WTC11 (cell line): Measurements from ENCODE around the gene VPS25. TPM values are rescaled to one million over a fixed set of nuclear protein-coding genes. Genes with fewer than 3 reads are reported as not detected.

Experiments
- ATAC-seq: fragments of 200-7000 bp; cut with Tn5 transposase; 2 replicates; pipeline ENCODE4 v1.10.0; 2021; ENCODE audit warnings: mild to moderate bottlenecking, moderate library complexity
- CTCF ChIA-PET: fragments of 300-600 bp; sonication (Branson Sonifier 250); formaldehyde crosslinking; loops from one replicate; lab custom pipeline; 2021; ENCODE audit warnings: antibody characterized with exemption; lab: Charles Lee
- POLR2A ChIA-PET: fragments of 350-600 bp; sonication (Branson Sonifier 250); formaldehyde crosslinking; loops from one replicate; lab custom pipeline; 2021; ENCODE audit warnings: antibody characterized with exemption; lab: Charles Lee
- DNase-seq: peaks from one replicate; pipeline ENCODE4 v3.0.0; 2021; ENCODE audit warnings: low spot score
- H3K27ac Mint-ChIP-seq: 2 replicates; pipeline ENCODE4 v1.8.0; 2021; ENCODE audit warnings: mixed read lengths
- H3K27me3 Mint-ChIP-seq: 2 replicates; pipeline ENCODE4 v1.8.0; 2021; ENCODE audit warnings: low read depth, mild to moderate bottlenecking, moderate library complexity, mixed read lengths
- H3K36me3 Mint-ChIP-seq: 2 replicates; pipeline ENCODE4 v1.8.0; 2021; ENCODE audit warnings: mixed read lengths
- H3K4me1 Mint-ChIP-seq: 2 replicates; pipeline ENCODE4 v1.8.0; 2022; ENCODE audit warnings: mixed read lengths
- H3K4me3 Mint-ChIP-seq: 2 replicates; pipeline ENCODE4 v1.8.0; 2021; ENCODE audit warnings: mild to moderate bottlenecking, moderate library complexity, mixed read lengths
- H3K9me3 Mint-ChIP-seq: 2 replicates; pipeline ENCODE4 v1.8.0; 2021; ENCODE audit warnings: mixed read lengths
- CTCF ChIP-seq: fragments of 200-600 bp; IDR thresholded peaks from 2 replicates; pipeline ENCODE4 v1.8.0; 2022; ENCODE audit warnings: antibody characterized with exemption
- E2F1 ChIP-seq: sonication (generic); formaldehyde crosslinking; IDR thresholded peaks from 2 replicates; pipeline ENCODE4 v1.8.0; 2022; ENCODE audit warnings: mild to moderate bottlenecking, missing genetic modification reagents
- EMX1 ChIP-seq: fragments of 250-450 bp; sonication (Bioruptor Pico); IDR thresholded peaks from 2 replicates; pipeline ENCODE4 v1.8.0; 2021; ENCODE audit warnings: mild to moderate bottlenecking
- FOXJ3 ChIP-seq: sonication (generic); formaldehyde crosslinking; IDR thresholded peaks from 2 replicates; pipeline ENCODE4 v1.9.0; 2021; ENCODE audit warnings: missing genetic modification reagents, mild to moderate bottlenecking, borderline replicate concordance
- FOXP4 ChIP-seq: sonication (generic); formaldehyde crosslinking; IDR thresholded peaks from 2 replicates; pipeline ENCODE4 v1.8.0; 2022; ENCODE audit warnings: mild to moderate bottlenecking, missing genetic modification reagents
- HMGXB4 ChIP-seq: sonication (generic); formaldehyde crosslinking; IDR thresholded peaks from 2 replicates; pipeline ENCODE4 v1.8.1; 2023; ENCODE audit warnings: mild to moderate bottlenecking, moderate library complexity, missing genetic modification reagents
- JUN ChIP-seq: sonication (generic); formaldehyde crosslinking; IDR thresholded peaks from 2 replicates; pipeline ENCODE4 v1.8.0; 2023; ENCODE audit warnings: mild to moderate bottlenecking, missing genetic modification reagents
- MAX ChIP-seq: sonication (generic); formaldehyde crosslinking; IDR thresholded peaks from 2 replicates; pipeline ENCODE4 v1.8.0; 2022; ENCODE audit warnings: mild to moderate bottlenecking, missing genetic modification reagents
- MLX ChIP-seq: sonication (generic); formaldehyde crosslinking; IDR thresholded peaks from 2 replicates; pipeline ENCODE4 v1.8.1; 2023; ENCODE audit warnings: mild to moderate bottlenecking, missing genetic modification reagents, moderate library complexity
- NFE2L1 ChIP-seq: sonication (generic); formaldehyde crosslinking; IDR thresholded peaks from 2 replicates; pipeline ENCODE4 v1.8.1; 2023; ENCODE audit warnings: missing genetic modification reagents
- NFYB ChIP-seq: sonication (generic); formaldehyde crosslinking; conservative IDR thresholded peaks from 2 replicates; pipeline ENCODE4 v1.8.0; 2022; ENCODE audit warnings: low read depth, missing genetic modification reagents
- NR1H2 ChIP-seq: sonication (generic); formaldehyde crosslinking; IDR thresholded peaks from 2 replicates; pipeline ENCODE4 v1.9.0; 2021; ENCODE audit warnings: mild to moderate bottlenecking, moderate library complexity, missing genetic modification reagents
- PREB ChIP-seq: sonication (generic); formaldehyde crosslinking; IDR thresholded peaks from 2 replicates; pipeline ENCODE4 v1.8.1; 2022; ENCODE audit warnings: mild to moderate bottlenecking, missing genetic modification reagents, moderate library complexity, borderline replicate concordance
- RORB ChIP-seq: fragments of 250-450 bp; sonication (Bioruptor Pico); IDR thresholded peaks from 2 replicates; pipeline ENCODE4 v1.9.0; 2021; ENCODE audit warnings: mild to moderate bottlenecking
- SP1 ChIP-seq: sonication (generic); formaldehyde crosslinking; conservative IDR thresholded peaks from 2 replicates; pipeline ENCODE4 v1.8.1; 2022; ENCODE audit warnings: missing genetic modification reagents
- TCF7 ChIP-seq: sonication (generic); formaldehyde crosslinking; IDR thresholded peaks from 2 replicates; pipeline ENCODE4 v1.8.0; 2022; ENCODE audit warnings: mild to moderate bottlenecking, low read depth, missing genetic modification reagents, moderate library complexity
- ZNF423 ChIP-seq: fragments of 250-450 bp; sonication (Bioruptor Pico); IDR thresholded peaks from 2 replicates; pipeline ENCODE4 v2.1.2; 2022; ENCODE audit warnings: mild to moderate bottlenecking, moderate library complexity
- ZNF512 ChIP-seq: sonication (generic); formaldehyde crosslinking; IDR thresholded peaks from 2 replicates; pipeline ENCODE4 v1.8.1; 2022; ENCODE audit warnings: missing genetic modification reagents, borderline replicate concordance
- ZNF532 ChIP-seq: fragments of 250-450 bp; sonication (Bioruptor Pico); IDR thresholded peaks from 2 replicates; pipeline ENCODE4 v1.9.0; 2021; ENCODE audit warnings: mild to moderate bottlenecking, borderline replicate concordance
- ZNF671 ChIP-seq: fragments of 250-450 bp; sonication (Bioruptor Pico); IDR thresholded peaks from 2 replicates; pipeline ENCODE4 v1.8.0; 2021; ENCODE audit warnings: mild to moderate bottlenecking
- total RNA-seq: library from RNA; stranded (reverse); gene quantifications from 3 replicates; pipeline ENCODE4 v1.2.3, GENCODE V29; 2021

The VPS25 gene
- total RNA-seq, 1 experiment from 2014 or later = 98.6 TPM

GRCh38 chr17:42773290-42774035 lies at the start of gene VPS25 (continued):
- TF ChIP-seq ZNF532 (CRISPR knock-in tag) = no peak

GRCh38 chr17:42723636-42724035 lies 49.6 kb upstream of the VPS25 start:
- Mint-ChIP-seq H3K9me3 (no peaks in the 10 kb centered on the region), H3K36me3 (peaks cover 37% of the 10 kb centered on the region), H3K27ac (no peak overlapping the region)
- DNase-seq (no peak), ATAC-seq (no peak)
- POLR2A ChIA-PET = no interaction called here
- TF ChIP-seq ZNF671 (no peak), E2F1 (CRISPR knock-in tag) (no peak), PREB (CRISPR knock-in tag) (no peak), NR1H2 (CRISPR knock-in tag) (no peak), JUN (CRISPR knock-in tag) (no peak), FOXJ3 (no peak), SP1 (no peak), HMGXB4 (CRISPR knock-in tag) (no peak), CTCF (no peak), ZNF423 (CRISPR knock-in tag) (no peak), EMX1 (CRISPR knock-in tag) (no peak), ZNF512 (CRISPR knock-in tag) (no peak), RORB (CRISPR knock-in tag) (no peak), TCF7 (CRISPR knock-in tag) (no peak), NFYB (no peak), NFE2L1 (no peak), FOXP4 (CRISPR knock-in tag) (no peak), MAX (CRISPR knock-in tag) (no peak), MLX (CRISPR knock-in tag) (no peak)
- TF ChIP-seq, all 79 proteins: peak for 0
- Mint-ChIP-seq H3K4me1 (no peaks in the 10 kb centered on the region), H3K4me3 (no peak overlapping the region), H3K27me3 (no peaks in the 10 kb centered on the region)
- CTCF ChIA-PET = no interaction called here
